Measurements from ENCODE around the gene TRIM8.

- TF ChIP-seq POLR2A (IDR thresholded peaks at IDR 0.05) (no peak), CTCF (IDR thresholded peaks at IDR 0.05) (no peak)
Measured at GRCh38 chr10:102653060-102653459, 8.8 kb downstream of the TRIM8 start.
